ENCODE measurements around the gene PKD2L2.
"Not testable (repeated sequence)": the region's sequence is repeated elsewhere in the genome, so short reads cannot be mapped to it uniquely, and the experiment has no call there.

PKD2L2 gene

DNA sequence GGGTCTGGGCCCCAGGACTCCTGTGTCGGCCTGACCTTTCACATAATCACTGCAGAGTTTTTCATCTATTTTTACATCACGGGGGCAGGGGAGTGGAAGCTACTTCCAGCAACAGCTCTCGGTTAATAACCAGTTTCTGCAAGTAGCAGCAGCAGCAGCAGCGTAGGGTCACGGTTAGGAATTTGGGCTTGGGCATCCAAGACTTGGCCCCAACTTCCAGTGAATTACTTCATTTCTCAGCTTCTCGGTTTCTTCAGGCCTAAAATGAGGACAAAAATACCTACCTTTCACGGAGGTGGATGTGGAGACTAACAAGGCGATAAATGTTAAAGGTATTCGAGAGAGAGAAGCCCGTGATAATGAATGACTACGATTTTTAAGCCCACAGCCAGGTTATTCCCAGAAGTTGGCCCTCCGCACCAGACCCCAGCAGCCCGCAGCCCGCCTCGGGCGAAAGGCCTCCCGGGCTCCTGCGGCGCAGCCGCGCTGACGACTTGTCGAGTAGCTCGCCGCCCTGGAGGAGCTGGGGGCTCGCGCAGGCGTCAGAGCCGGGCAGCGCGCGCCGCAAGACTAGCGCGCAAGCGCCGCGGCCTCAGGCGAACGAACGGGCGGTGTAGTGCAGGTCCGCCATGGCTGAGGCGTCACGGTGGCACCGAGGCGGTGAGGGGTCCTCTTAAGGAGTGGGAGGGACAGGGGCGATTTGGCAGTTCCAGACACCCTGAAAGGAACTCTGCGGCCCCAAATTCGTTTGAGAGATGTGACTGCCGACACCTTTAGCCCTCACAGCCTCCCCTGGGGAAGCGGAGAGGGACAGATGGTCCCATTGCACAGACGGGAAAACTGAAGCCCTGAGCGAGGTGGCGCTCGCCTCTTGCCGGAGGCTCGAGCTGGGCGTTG is at the start of gene PKD2L2:
Gene PKD2L2, plus strand, starts transcription at position 595 of the 897 bp plus-strand sequence. Its CDS starts 35 bp downstream, at position 630.
- Histone ChIP-seq H3K9me3 (ENCODE audit: control insufficient read depth, low read length) (no peaks in the 10 kb centered on the region), H3K4me3 (ENCODE audit: low read length) (peak within 1 kb of the TSS; percentile 80), H3K4me1 (ENCODE audit: control insufficient read depth, insufficient read depth, low read length) (peaks cover 13% of the 10 kb centered on the region), H3K36me3 (ENCODE audit: control insufficient read depth, insufficient read depth, low read length, severe bottlenecking) (no peaks in the 10 kb centered on the region), H3K9ac (ENCODE audit: low read length) (peak within 1 kb of the TSS; percentile 86), H3K27me3 (replicated peaks; ENCODE audit: control insufficient read depth, insufficient read depth, low read length) (no peaks in the 10 kb centered on the region)
- peak; percentile 47 for DNase-seq (ENCODE audit: low read depth)

- Histone ChIP-seq H3K27me3 (replicated peaks; ENCODE audit: control insufficient read depth, insufficient read depth, low read length) (no peaks in the 10 kb centered on the region), H3K4me3 (ENCODE audit: low read length) (no peak overlapping the region), H3K9ac (ENCODE audit: low read length) (no peak overlapping the region), H3K36me3 (ENCODE audit: control insufficient read depth, insufficient read depth, low read length, severe bottlenecking) (no peaks in the 10 kb centered on the region), H3K4me1 (ENCODE audit: control insufficient read depth, insufficient read depth, low read length) (peaks cover 33% of the 10 kb centered on the region), H3K9me3 (ENCODE audit: control insufficient read depth, low read length) (no peaks in the 10 kb centered on the region)
- no peak for DNase-seq (ENCODE audit: low read depth)
Observed at GRCh38 chr5:137842296-137842695, 47.0 kb upstream of the PKD2L2 start.

GRCh38 chr5:137843676-137844299 is 45.5 kb upstream of the PKD2L2 start:
- Histone ChIP-seq H3K4me3 (ENCODE audit: low read length) (no peak overlapping the region), H3K4me1 (ENCODE audit: control insufficient read depth, insufficient read depth, low read length) (peaks cover 18% of the 10 kb centered on the region), H3K9ac (ENCODE audit: low read length) (no peak overlapping the region), H3K9me3 (ENCODE audit: control insufficient read depth, low read length) (no peaks in the 10 kb centered on the region), H3K36me3 (ENCODE audit: control insufficient read depth, insufficient read depth, low read length, severe bottlenecking) (no peaks in the 10 kb centered on the region), H3K27me3 (replicated peaks; ENCODE audit: control insufficient read depth, insufficient read depth, low read length) (no peaks in the 10 kb centered on the region)
- DNase-seq (ENCODE audit: low read depth), result no peak

GRCh38 chr5:137845472-137845871 is 43.8 kb upstream of the PKD2L2 start:
- Histone ChIP-seq H3K4me3 (ENCODE audit: low read length) (no peak overlapping the region), H3K27me3 (replicated peaks; ENCODE audit: control insufficient read depth, insufficient read depth, low read length) (no peaks in the 10 kb centered on the region), H3K4me1 (ENCODE audit: control insufficient read depth, insufficient read depth, low read length) (peaks cover 10% of the 10 kb centered on the region), H3K36me3 (ENCODE audit: control insufficient read depth, insufficient read depth, low read length, severe bottlenecking) (no peaks in the 10 kb centered on the region), H3K9me3 (ENCODE audit: control insufficient read depth, low read length) (no peaks in the 10 kb centered on the region), H3K9ac (ENCODE audit: low read length) (no peak overlapping the region)
- no peak for DNase-seq (ENCODE audit: low read depth)

DNA sequence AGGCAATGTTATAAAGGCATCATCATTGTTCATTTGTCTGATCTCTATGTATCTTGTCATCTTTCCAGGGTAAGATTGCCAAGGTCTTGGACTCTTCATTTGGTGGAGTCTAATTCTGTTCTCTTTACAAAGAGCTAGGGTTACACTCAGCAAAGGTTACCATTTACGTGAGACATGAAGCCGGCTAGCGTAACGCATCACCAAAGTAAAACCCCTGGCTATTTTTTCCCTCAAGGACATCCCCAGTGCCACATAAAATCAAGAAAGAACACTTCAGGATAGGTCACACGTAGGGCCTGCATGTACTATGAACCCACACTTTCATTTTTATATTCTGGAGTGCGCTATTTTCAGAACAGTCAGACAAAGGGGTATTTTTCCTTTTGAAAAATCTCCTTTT is 41.6 kb upstream of the PKD2L2 start:
- no peak overlapping the region for H3K9ac ChIP-seq (ENCODE audit: low read length)
- no peak overlapping the region for H3K4me3 ChIP-seq (ENCODE audit: low read length)
- H3K27me3 ChIP-seq (replicated peaks; ENCODE audit: control insufficient read depth, insufficient read depth, low read length), result no peaks in the 10 kb centered on the region
- H3K9me3 ChIP-seq (ENCODE audit: control insufficient read depth, low read length), result no peaks in the 10 kb centered on the region
- no peak for DNase-seq (ENCODE audit: low read depth)
- peaks cover under 1% of the 10 kb centered on the region for H3K4me1 ChIP-seq (ENCODE audit: control insufficient read depth, insufficient read depth, low read length)
- H3K36me3 ChIP-seq (ENCODE audit: control insufficient read depth, insufficient read depth, low read length, severe bottlenecking), result no peaks in the 10 kb centered on the region

DNA sequence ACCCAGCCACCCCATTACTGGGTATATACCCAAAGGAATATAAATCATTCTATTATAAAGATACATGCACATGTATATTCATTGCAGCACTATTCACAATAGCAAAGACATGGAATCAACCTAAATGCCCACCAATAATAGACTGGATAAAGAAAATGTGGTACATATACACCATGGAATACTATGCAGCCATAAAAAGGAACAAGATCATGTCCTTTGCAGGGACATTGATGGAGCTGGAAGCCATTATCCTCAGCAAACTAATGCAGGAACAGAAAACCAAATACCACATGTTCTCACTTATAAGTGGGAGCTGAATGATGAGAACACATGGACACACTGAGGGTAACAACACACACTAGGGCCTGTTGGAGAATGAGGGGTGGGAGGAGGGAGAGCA is 36.1 kb upstream of the PKD2L2 start:
- not testable (repeated sequence) for H3K9me3 ChIP-seq (ENCODE audit: control insufficient read depth, low read length); DNase-seq (ENCODE audit: low read depth); H3K9ac ChIP-seq (ENCODE audit: low read length); H3K4me1 ChIP-seq (ENCODE audit: control insufficient read depth, insufficient read depth, low read length); H3K36me3 ChIP-seq (ENCODE audit: control insufficient read depth, insufficient read depth, low read length, severe bottlenecking); H3K27me3 ChIP-seq (replicated peaks; ENCODE audit: control insufficient read depth, insufficient read depth, low read length); H3K4me3 ChIP-seq (ENCODE audit: low read length)

DNA sequence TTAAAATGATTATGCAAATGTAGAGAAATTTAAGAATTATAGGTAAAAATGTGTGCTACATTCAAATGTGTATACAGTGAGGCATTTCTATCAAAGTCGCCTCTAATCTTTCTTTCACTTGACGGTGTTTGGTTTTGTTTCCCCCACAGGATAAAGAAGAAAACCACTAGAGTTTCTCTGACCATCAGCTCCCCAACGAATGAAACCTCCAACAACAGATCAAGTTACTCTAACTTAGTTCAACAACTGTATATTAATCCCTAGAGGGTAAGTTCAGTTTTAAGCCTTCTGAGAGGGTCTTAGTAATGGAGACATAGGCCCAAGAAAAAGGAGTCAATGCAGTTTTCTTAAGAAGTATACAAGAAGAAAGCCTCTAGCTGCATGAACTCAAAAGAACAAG is 33.1 kb upstream of the PKD2L2 start:
- no peak overlapping the region for H3K4me3 ChIP-seq (ENCODE audit: low read length)
- DNase-seq (ENCODE audit: low read depth), result no peak
- no peaks in the 10 kb centered on the region for H3K9me3 ChIP-seq (ENCODE audit: control insufficient read depth, low read length)
- peaks cover 18% of the 10 kb centered on the region for H3K4me1 ChIP-seq (ENCODE audit: control insufficient read depth, insufficient read depth, low read length)
- no peaks in the 10 kb centered on the region for H3K27me3 ChIP-seq (replicated peaks; ENCODE audit: control insufficient read depth, insufficient read depth, low read length)
- H3K36me3 ChIP-seq (ENCODE audit: control insufficient read depth, insufficient read depth, low read length, severe bottlenecking), result no peaks in the 10 kb centered on the region
- no peak overlapping the region for H3K9ac ChIP-seq (ENCODE audit: low read length)

DNA sequence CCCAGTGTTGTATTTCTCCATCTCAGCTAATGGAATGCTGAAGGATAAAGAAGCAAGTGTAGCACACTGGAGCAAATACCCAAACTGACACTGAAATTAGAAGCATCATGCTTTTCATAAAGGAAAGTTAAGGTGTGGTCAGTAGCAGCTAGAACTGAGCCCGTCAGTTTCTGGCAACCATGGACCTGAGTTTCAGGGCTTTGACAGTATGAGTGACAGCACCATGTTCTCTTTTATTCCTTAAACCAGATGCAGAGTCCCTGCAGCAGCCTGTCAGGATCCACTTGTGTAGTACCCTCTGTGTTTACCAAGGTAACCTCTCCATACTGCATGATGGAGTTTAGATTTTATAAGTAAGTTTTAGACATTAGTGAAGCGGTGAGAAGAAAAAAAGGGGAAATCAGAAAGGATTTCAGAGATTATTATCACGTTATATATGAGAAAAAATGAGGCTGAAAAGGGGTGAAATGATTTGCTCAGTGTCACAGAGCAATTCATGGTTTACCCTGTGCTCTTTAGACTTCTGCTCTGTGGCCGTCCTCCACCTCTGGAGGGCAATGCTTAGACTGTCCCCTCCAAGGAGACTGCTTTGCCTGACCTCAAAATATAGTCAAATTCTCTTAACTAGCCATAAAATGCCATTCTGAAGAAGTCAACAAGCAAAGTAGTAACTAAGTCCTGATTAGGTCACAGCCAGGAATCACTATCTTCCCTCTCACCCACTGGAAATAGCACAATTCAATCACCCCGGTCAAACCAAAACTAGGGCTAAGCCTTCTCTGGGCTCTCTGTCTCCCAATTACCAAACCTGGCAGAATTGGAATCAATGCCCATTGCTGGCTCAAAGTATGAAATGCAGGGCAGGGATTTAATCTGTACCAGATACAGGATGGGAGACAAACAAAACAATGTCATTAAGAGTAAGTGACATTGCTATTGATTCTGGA is 32.1 kb upstream of the PKD2L2 start:
- Histone ChIP-seq H3K9ac (ENCODE audit: low read length) (no peak overlapping the region), H3K27me3 (replicated peaks; ENCODE audit: control insufficient read depth, insufficient read depth, low read length) (no peaks in the 10 kb centered on the region), H3K4me3 (ENCODE audit: low read length) (no peak overlapping the region), H3K36me3 (ENCODE audit: control insufficient read depth, insufficient read depth, low read length, severe bottlenecking) (no peaks in the 10 kb centered on the region), H3K9me3 (ENCODE audit: control insufficient read depth, low read length) (no peaks in the 10 kb centered on the region), H3K4me1 (ENCODE audit: control insufficient read depth, insufficient read depth, low read length) (peaks cover 18% of the 10 kb centered on the region)
- no peak for DNase-seq (ENCODE audit: low read depth)

GRCh38 chr5:137858223-137858916 is 30.9 kb upstream of the PKD2L2 start:
- H3K4me3 ChIP-seq (ENCODE audit: low read length), result peak overlapping the region; percentile 66
- DNase-seq (ENCODE audit: low read depth), result peak; percentile 7
- H3K4me1 ChIP-seq (ENCODE audit: control insufficient read depth, insufficient read depth, low read length), result peaks cover 18% of the 10 kb centered on the region
- no peak overlapping the region for H3K9ac ChIP-seq (ENCODE audit: low read length)
- no peaks in the 10 kb centered on the region for H3K27me3 ChIP-seq (replicated peaks; ENCODE audit: control insufficient read depth, insufficient read depth, low read length)
- no peaks in the 10 kb centered on the region for H3K9me3 ChIP-seq (ENCODE audit: control insufficient read depth, low read length)
- no peaks in the 10 kb centered on the region for H3K36me3 ChIP-seq (ENCODE audit: control insufficient read depth, insufficient read depth, low read length, severe bottlenecking)

GRCh38 chr5:137858954-137859353 is 30.3 kb upstream of the PKD2L2 start:
- DNase-seq (ENCODE audit: low read depth), result no peak
- no peaks in the 10 kb centered on the region for H3K9me3 ChIP-seq (ENCODE audit: control insufficient read depth, low read length)

More at GRCh38 chr5:137858954-137859353, 30.3 kb upstream of the PKD2L2 start:
- no peaks in the 10 kb centered on the region for H3K36me3 ChIP-seq (ENCODE audit: control insufficient read depth, insufficient read depth, low read length, severe bottlenecking)
- no peak overlapping the region for H3K9ac ChIP-seq (ENCODE audit: low read length)
- H3K4me3 ChIP-seq (ENCODE audit: low read length), result no peak overlapping the region
- H3K27me3 ChIP-seq (replicated peaks; ENCODE audit: control insufficient read depth, insufficient read depth, low read length), result no peaks in the 10 kb centered on the region
- peaks cover 18% of the 10 kb centered on the region for H3K4me1 ChIP-seq (ENCODE audit: control insufficient read depth, insufficient read depth, low read length)

All from adipocyte (in vitro differentiated cells).